HEK293 (cell line): Measurements from ENCODE around the gene STN1.

Source experiments
- CTCF ChIA-PET: fragments of 350-600 bp; formaldehyde crosslinking; extraction: SDS; loops from one replicate; lab custom pipeline; 2021; ENCODE audit warnings: antibody characterized with exemption; lab: Yijun Ruan, JAX
- POLR2A ChIA-PET: fragments of 300-600 bp; formaldehyde crosslinking; extraction: SDS; loops from one replicate; lab custom pipeline; 2020; ENCODE audit warnings: antibody characterized with exemption, inconsistent platforms; lab: Yijun Ruan, JAX
- H3K27ac ChIP-seq: fragments of 200-500 bp; sonication (Bioruptor generic); 2 replicates; pipeline ENCODE4 v1.5.1; 2014; ENCODE audit warnings: low read depth, low read length, control low read depth, inconsistent platforms; ENCODE audit errors: extremely low read depth
- H3K36me3 ChIP-seq, 2 experiments: fragments of 200-500 bp in 1 of 2; sonication (Bioruptor generic) in 1 of 2; 1 replicate in 1 of 2; 2 replicates in 1 of 2; pipeline ENCODE4 v1.5.1; 2014 to 2017; ENCODE audit warnings: inconsistent platforms in 2 of 2, low read length in 2 of 2; ENCODE audit not compliant: control insufficient read depth in 2 of 2, insufficient read depth in 1 of 2
- H3K4me1 ChIP-seq: fragments of 200-500 bp; sonication (Bioruptor generic); 2 replicates; pipeline ENCODE4 v1.5.1; 2014; ENCODE audit warnings: mild to moderate bottlenecking, low read length, inconsistent platforms; ENCODE audit not compliant: control insufficient read depth, insufficient read depth
- H3K4me3 ChIP-seq: 2 replicates; pipeline ENCODE4 v1.5.1; 2011; ENCODE audit warnings: low read depth, mild to moderate bottlenecking, control low read depth, low read length, moderate library complexity
- H3K9me3 ChIP-seq: fragments of 200-500 bp; sonication (Bioruptor generic); 2 replicates; pipeline ENCODE4 v1.5.1; 2014; ENCODE audit warnings: low read depth, low read length, inconsistent platforms; ENCODE audit not compliant: control insufficient read depth, insufficient read depth
- AEBP2 ChIP-seq: fragments of 450-650 bp; formaldehyde crosslinking; IDR thresholded peaks from 2 replicates; pipeline ENCODE4 v1.5.1; 2016; ENCODE audit warnings: missing biosample characterization, missing genetic modification characterization, borderline replicate concordance
- ATF2 ChIP-seq: fragments of 450-650 bp; formaldehyde crosslinking; IDR thresholded peaks from 2 replicates; pipeline ENCODE4 v1.5.1; 2016; ENCODE audit warnings: missing biosample characterization, missing genetic modification characterization, low read depth
- CTCF ChIP-seq: fragments of 450-650 bp; formaldehyde crosslinking; IDR thresholded peaks from 2 replicates; pipeline ENCODE4 v1.5.1; 2016; ENCODE audit warnings: missing biosample characterization, missing genetic modification characterization
- REST ChIP-seq: fragments of 450-650 bp; formaldehyde crosslinking; IDR thresholded peaks from 2 replicates; pipeline ENCODE4 v1.5.1; 2016; ENCODE audit warnings: missing biosample characterization, missing genetic modification characterization
- ZNF140 ChIP-seq: fragments of 450-650 bp; formaldehyde crosslinking; IDR thresholded peaks from 2 replicates; pipeline ENCODE4 v1.5.1; 2016; ENCODE audit warnings: missing biosample characterization, missing genetic modification characterization
- ZNF341 ChIP-seq: fragments of 450-650 bp; formaldehyde crosslinking; IDR thresholded peaks from 2 replicates; pipeline ENCODE4; 2016; ENCODE audit warnings: low read depth, missing biosample characterization, missing genetic modification characterization
- ZNF391 ChIP-seq: fragments of 450-650 bp; formaldehyde crosslinking; IDR thresholded peaks from 2 replicates; pipeline ENCODE4 v1.5.1; 2016; ENCODE audit warnings: low read depth, missing biosample characterization, missing genetic modification characterization, borderline replicate concordance
- ZNF555 ChIP-seq: fragments of 450-650 bp; formaldehyde crosslinking; conservative IDR thresholded peaks from 2 replicates; pipeline ENCODE4 v1.5.1; 2017; ENCODE audit warnings: missing biosample characterization, mild to moderate bottlenecking, missing genetic modification characterization, inconsistent platforms
- ZNF580 ChIP-seq: fragments of 450-650 bp; formaldehyde crosslinking; IDR thresholded peaks from 2 replicates; pipeline ENCODE4 v1.5.1; 2016; ENCODE audit warnings: missing biosample characterization, missing genetic modification characterization
- ZNF585B ChIP-seq: fragments of 450-650 bp; formaldehyde crosslinking; IDR thresholded peaks from 2 replicates; pipeline ENCODE4 v1.5.1; 2016; ENCODE audit warnings: missing biosample characterization, missing genetic modification characterization
- ZNF664 ChIP-seq: fragments of 450-650 bp; formaldehyde crosslinking; IDR thresholded peaks from 2 replicates; pipeline ENCODE4 v1.5.1; 2016; ENCODE audit warnings: missing biosample characterization, missing genetic modification characterization
- ZNF792 ChIP-seq: fragments of 450-650 bp; formaldehyde crosslinking; IDR thresholded peaks from 2 replicates; pipeline ENCODE4 v1.5.1; 2016; ENCODE audit warnings: missing biosample characterization, missing genetic modification characterization
- ZNF843 ChIP-seq: fragments of 450-650 bp; formaldehyde crosslinking; IDR thresholded peaks from 2 replicates; pipeline ENCODE4 v1.5.1; 2016; ENCODE audit warnings: missing biosample characterization, missing genetic modification characterization
- TF ChIP-seq, protein P1 (sequence below): fragments of 450-650 bp; formaldehyde crosslinking; IDR thresholded peaks from 2 replicates; pipeline ENCODE4 v1.5.1; 2016; ENCODE audit warnings: missing biosample characterization, missing genetic modification characterization
- TF ChIP-seq, protein P2 (sequence below): fragments of 450-650 bp; IDR thresholded peaks from 2 replicates; pipeline ENCODE4 v1.5.1; 2018; ENCODE audit warnings: missing biosample characterization, missing genetic modification characterization

STN1 gene

DNA sequence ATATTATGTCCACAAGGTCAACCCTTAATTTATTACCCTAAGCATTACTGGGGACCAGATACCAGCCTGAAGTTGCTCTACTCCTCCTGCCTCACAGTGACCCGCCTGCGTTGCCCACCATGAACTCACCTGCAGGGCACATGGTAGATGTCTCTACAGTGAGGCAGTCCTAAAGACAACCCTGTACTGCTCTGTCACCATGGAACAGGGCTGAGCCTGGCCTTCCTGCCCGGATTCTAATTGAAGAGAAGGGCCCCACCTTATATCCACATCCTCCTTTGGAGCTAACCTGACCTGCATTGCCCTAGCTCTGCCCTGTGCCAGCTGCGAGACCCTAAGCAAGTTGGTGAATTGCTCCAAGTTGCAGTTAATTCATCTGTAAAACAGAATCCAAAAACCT is 66.7 kb downstream of the STN1 start:
- TF ChIP-seq CTCF (tag by site-specific recombination) (no peak), AEBP2 (no peak), ZNF140 (no peak), ZNF580 (no peak), ZNF792 (tag by site-specific recombination) (no peak), ZNF664 (tag by site-specific recombination) (no peak), REST (tag by site-specific recombination) (no peak), ZNF555 (no peak), ZNF843 (no peak), ZNF341 (tag by site-specific recombination) (no peak), ZNF391 (tag by site-specific recombination) (no peak), ZNF585B (no peak), ATF2 (no peak)
- TF ChIP-seq, protein P1, sequence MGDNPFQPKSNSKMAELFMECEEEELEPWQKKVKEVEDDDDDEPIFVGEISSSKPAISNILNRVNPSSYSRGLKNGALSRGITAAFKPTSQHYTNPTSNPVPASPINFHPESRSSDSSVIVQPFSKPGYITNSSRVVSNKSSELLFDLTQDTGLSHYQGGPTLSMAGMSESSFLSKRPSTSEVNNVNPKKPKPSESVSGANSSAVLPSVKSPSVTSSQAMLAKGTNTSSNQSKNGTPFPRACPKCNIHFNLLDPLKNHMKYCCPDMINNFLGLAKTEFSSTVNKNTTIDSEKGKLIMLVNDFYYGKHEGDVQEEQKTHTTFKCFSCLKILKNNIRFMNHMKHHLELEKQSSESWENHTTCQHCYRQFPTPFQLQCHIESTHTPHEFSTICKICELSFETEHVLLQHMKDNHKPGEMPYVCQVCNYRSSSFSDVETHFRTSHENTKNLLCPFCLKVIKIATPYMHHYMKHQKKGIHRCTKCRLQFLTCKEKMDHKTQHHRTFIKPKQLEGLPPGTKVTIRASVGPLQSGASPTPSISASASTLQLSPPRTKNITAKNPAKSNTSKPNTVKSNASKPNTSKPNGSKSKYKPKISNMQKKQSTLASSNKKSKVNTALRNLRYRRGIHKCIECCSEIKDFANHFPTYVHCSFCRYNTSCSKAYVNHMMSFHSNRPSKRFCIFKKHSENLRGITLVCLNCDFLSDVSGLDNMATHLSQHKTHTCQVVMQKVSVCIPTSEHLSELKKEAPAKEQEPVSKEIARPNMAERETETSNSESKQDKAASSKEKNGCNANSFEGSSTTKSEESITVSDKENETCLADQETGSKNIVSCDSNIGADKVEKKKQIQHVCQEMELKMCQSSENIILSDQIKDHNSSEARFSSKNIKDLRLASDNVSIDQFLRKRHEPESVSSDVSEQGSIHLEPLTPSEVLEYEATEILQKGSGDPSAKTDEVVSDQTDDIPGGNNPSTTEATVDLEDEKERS (tag by site-specific recombination): no peak
- TF ChIP-seq, protein P2, sequence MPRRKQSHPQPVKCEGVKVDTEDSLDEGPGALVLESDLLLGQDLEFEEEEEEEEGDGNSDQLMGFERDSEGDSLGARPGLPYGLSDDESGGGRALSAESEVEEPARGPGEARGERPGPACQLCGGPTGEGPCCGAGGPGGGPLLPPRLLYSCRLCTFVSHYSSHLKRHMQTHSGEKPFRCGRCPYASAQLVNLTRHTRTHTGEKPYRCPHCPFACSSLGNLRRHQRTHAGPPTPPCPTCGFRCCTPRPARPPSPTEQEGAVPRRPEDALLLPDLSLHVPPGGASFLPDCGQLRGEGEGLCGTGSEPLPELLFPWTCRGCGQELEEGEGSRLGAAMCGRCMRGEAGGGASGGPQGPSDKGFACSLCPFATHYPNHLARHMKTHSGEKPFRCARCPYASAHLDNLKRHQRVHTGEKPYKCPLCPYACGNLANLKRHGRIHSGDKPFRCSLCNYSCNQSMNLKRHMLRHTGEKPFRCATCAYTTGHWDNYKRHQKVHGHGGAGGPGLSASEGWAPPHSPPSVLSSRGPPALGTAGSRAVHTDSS (tag by site-specific recombination): no peak
- POLR2A ChIA-PET: interaction anchor here (0.9 kb wide), 1 partner anchor 28 kb away, joined by 7 read pairs; no protein-coding TSS in a partner anchor
- peaks cover 4% of the 10 kb centered on the region; the same call in 1 of the 2 replicates for H3K4me1 ChIP-seq
- no peak overlapping the region for H3K27ac ChIP-seq
- H3K9me3 ChIP-seq: no peaks in the 10 kb centered on the region
- peaks cover 0 to 2% of the 10 kb centered on the region in 2 experiments; a peak in 1 of 3 replicates for H3K36me3 ChIP-seq
- CTCF ChIA-PET: interaction anchor here (0.9 to 8.2 kb wide), 3 partner anchors 9 to 140 kb away, joined by 3 to 90 read pairs (median 8); no protein-coding TSS in a partner anchor
- H3K4me3 ChIP-seq: no peak overlapping the region
